Articular chondrocyte of knee joint (primary cell): ENCODE data around the gene COQ6. TPM values are rescaled to one million over a fixed set of nuclear protein-coding genes. Genes with fewer than 3 reads are reported as not detected.

Experiments
- small RNA-seq: library from RNA; depleted of rRNA; stranded (forward); fragments of <200 nt; gene quantifications from one replicate; pipeline ENCODE3, GENCODE V24; 2012
- total RNA-seq: library from RNA; depleted of rRNA; stranded (reverse); fragments of >200 nt; gene quantifications from 2 replicates; pipeline ENCODE4 v1.2.3, GENCODE V29; 2012

Gene COQ6
- total RNA-seq = 13.8 and 17.0 TPM in 2 replicates

GRCh38 chr14:73949752-73950734, at the start of gene COQ6, which contains the start of gene FAM161B:
COQ6 (plus strand) TSS chr14:73950302; CDS start chr14:73950333, 31 bp downstream.
FAM161B (minus strand) TSS chr14:73950094; CDS start chr14:73950026, 68 bp downstream.

Small RNA genes lying within 50 kb of the gene (small RNA-seq; reads per million reads assigned to genes)
- gene AC005480.2 (not detected), gene RF00019 (not detected)

Other genes starting within 250 kb of the COQ6 start
- gene PNMA1, start 235.9 kb upstream of the COQ6 start, total RNA-seq = 35.3 and 35.5 TPM in 2 replicates
- gene PTGR2, start 98.5 kb upstream of the COQ6 start, total RNA-seq = 8.9 and 10.8 TPM in 2 replicates
- 73.8 and 85.0 TPM in 2 replicates for gene ZNF410, start 63.4 kb upstream of the COQ6 start, total RNA-seq
- 6.4 and 8.4 TPM in 2 replicates for gene FAM161B, start 208 bp upstream of the COQ6 start, total RNA-seq
- 12.8 and 14.4 TPM in 2 replicates for gene ENTPD5, start 69.0 kb downstream of the COQ6 start, total RNA-seq
- gene BBOF1, start 69.0 kb downstream of the COQ6 start, total RNA-seq = 14.6 and 19.1 TPM in 2 replicates
- 34.4 and 34.8 TPM in 2 replicates for gene ALDH6A1, start 134.2 kb downstream of the COQ6 start, total RNA-seq
- 6.4 and 9.3 TPM in 2 replicates for gene LIN52, start 134.7 kb downstream of the COQ6 start, total RNA-seq